C4-2B (cell line): ENCODE measurements around the gene FAM111B.

Experiments
- CTCF ChIP-seq: fragments of 450-650 bp; conservative IDR thresholded peaks from 2 replicates; pipeline ENCODE4 v1.5.1; 2017; ENCODE audit warnings: mild to moderate bottlenecking
- ZFX ChIP-seq: fragments of 450-650 bp; IDR thresholded peaks from 2 replicates; pipeline ENCODE4 v1.6.1; 2017

GRCh38 chr11:59079086-59079485 lies 28.0 kb upstream of the FAM111B start:
- TF ChIP-seq CTCF = no peak
- no peak for TF ChIP-seq ZFX
